Activated B cell treated with CpG ODN at 0.5 μM for 24 hours (primary cell): ENCODE results near the gene CUX1. TPM values are rescaled to one million over a fixed set of nuclear protein-coding genes. Genes with fewer than 3 reads are reported as not detected.

Source experiments
- ATAC-seq: fragments of 200-7000 bp; cut with Tn5 transposase; one replicate; pipeline ENCODE4 v1.10.0; 2021; ENCODE audit warnings: low read depth, mild to moderate bottlenecking, moderate library complexity
- CTCF ChIA-PET: fragments of 350-600 bp; sonication (Branson Sonifier 250); formaldehyde crosslinking; loops from one replicate; lab custom pipeline; 2021; ENCODE audit warnings: antibody characterized with exemption; lab: Charles Lee
- POLR2A ChIA-PET: fragments of 350-600 bp; sonication (Branson Sonifier 250); formaldehyde crosslinking; loops from one replicate; lab custom pipeline; 2021; ENCODE audit warnings: antibody characterized with exemption; lab: Charles Lee
- DNase-seq: peaks from one replicate; pipeline ENCODE4 v3.0.0; 2022
- H3K27ac Mint-ChIP-seq: one replicate; pipeline ENCODE4 v1.8.0; 2020; ENCODE audit warnings: mixed read lengths
- H3K27me3 Mint-ChIP-seq: one replicate; pipeline ENCODE4 v1.8.0; 2021; ENCODE audit warnings: mixed read lengths
- H3K36me3 Mint-ChIP-seq: one replicate; pipeline ENCODE4 v1.8.0; 2021; ENCODE audit warnings: low read depth, mixed read lengths
- H3K4me1 Mint-ChIP-seq: one replicate; pipeline ENCODE4 v1.8.0; 2021; ENCODE audit warnings: mixed read lengths
- H3K4me3 Mint-ChIP-seq: one replicate; pipeline ENCODE4 v1.8.0; 2020; ENCODE audit warnings: mild to moderate bottlenecking, mixed read lengths
- H3K9me3 Mint-ChIP-seq: one replicate; pipeline ENCODE4 v1.8.0; 2020; ENCODE audit warnings: mixed read lengths
- CTCF ChIP-seq: fragments of 200-600 bp; IDR thresholded peaks from one replicate; pipeline ENCODE4 v1.8.0; 2022; ENCODE audit warnings: antibody characterized with exemption, mild to moderate bottlenecking
- intact Hi-C: fragments of 100-400 bp; cut with micrococcal nuclease; formaldehyde crosslinking; loops from one replicate; pipeline ENCODE4 v1.15.1; 2024
- total RNA-seq: library from RNA; stranded (reverse); gene quantifications from 2 replicates; pipeline ENCODE4 v1.2.3, GENCODE V29; 2022

CUX1 gene
- total RNA-seq, 1 donor from 2014 or later = 61.7 TPM

DNA sequence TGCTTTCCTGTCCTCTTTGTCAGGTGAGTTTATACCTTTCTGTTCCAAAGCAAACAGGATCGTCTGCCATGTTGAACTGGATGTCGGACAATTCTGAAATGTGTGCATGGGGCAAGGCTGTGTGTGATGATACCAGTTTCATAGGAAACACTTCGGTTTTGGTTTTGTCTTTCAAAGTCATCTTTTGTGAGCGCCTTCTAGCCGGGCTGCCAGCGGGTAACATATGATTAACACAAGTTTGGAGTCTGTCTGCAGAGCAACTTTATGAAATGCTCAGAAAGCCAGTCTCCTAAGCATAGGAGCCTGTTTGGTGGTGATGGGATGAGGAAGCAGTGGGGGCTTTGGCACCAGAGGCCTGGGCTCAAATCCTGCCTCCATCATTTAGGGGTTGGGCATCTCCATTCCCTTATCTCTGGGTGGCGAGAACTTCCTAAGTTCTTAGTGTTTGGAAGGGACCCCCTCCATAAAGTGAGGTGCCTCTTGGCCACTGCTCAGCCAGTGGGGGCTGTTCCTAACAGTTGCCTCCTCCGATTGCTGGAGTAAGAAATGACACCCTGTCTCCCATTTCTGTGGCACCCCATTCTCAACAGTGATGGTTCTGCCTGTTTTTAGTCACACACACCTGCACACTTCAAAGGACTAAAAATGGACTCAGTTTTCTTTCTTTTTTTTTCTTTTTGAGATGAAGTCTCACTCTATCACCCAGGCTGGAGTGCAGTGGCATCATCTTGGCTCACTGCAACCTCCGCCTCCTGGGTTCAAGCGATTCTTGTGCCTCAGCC is 36.8 kb downstream of the CUX1 start:
- ChIA-PET CTCF (no interaction called here), POLR2A (no interaction called here)
- H3K36me3 Mint-ChIP-seq = peaks cover 4% of the 10 kb centered on the region
- peak overlapping the region; percentile 24 for H3K27ac Mint-ChIP-seq
- intact Hi-C loops = no loop called here
- H3K9me3 Mint-ChIP-seq = no peaks in the 10 kb centered on the region
- ATAC-seq = no peak
- H3K4me1 Mint-ChIP-seq = peaks cover 51% of the 10 kb centered on the region
- no peak for TF ChIP-seq CTCF
- no peak overlapping the region for H3K4me3 Mint-ChIP-seq
- H3K27me3 Mint-ChIP-seq = no peaks in the 10 kb centered on the region
- DNase-seq = no peak

DNA sequence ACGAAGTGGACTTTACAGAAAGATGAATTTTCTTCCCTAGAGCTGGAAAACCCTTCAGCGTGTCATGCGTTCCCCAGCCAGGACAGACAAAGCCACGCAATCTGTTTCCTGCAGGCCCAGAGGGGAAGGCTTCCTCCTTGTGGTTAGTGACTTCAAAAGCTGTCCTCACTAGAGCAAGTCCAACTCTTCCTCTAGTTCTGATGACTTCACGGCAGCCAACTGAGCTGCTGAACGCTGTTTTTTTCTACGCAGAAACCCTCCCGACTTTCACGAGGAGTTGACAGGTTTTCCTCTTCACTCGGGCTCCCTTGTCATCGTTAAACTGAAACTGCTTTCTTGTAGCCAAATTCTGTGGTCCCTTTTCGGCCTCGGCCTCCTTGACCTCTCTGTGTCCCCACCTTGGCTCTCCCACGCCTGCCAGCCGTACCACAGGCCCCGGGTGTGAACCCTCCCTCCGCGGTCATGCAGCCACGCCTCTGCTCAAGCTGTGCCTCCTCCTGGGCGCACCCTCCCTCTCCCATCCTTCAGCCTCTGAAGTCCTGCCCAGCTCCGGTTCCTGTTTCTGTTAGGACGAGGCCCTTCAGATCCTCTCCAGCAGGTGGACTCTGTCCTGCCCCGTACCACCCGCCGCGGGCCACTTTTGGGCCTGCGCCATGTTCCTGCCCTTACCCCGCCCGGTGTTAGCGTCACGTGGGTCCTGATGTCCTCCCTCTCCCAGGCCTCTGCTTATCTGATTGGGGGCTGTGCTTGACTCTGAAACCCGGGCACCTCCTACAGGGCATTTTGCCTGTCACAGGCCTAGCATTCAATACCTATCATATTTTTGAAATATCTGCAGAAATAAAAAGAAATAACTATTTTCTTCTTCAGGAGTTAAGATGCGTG is 39.3 kb downstream of the CUX1 start:
- H3K27ac Mint-ChIP-seq = peak overlapping the region; percentile 98
- no peaks in the 10 kb centered on the region for H3K27me3 Mint-ChIP-seq
- ChIA-PET CTCF (interaction anchor here (0.7 to 2.5 kb wide), 11 partner anchors 10 to 380 kb away, joined by 3 to 9 read pairs (median 3); no protein-coding TSS in a partner anchor), POLR2A (interaction anchor here (0.5 to 2.6 kb wide), 16 partner anchors 10 to 1685 kb away, joined by 3 to 18 read pairs (median 4); partner anchors contain the start of gene CUX1)
- peak; percentile 76 for DNase-seq
- peaks cover 3% of the 10 kb centered on the region for H3K36me3 Mint-ChIP-seq
- H3K9me3 Mint-ChIP-seq = no peaks in the 10 kb centered on the region
- no peak for TF ChIP-seq CTCF
- ATAC-seq = peak; percentile 86
- peak overlapping the region; percentile 92 for H3K4me3 Mint-ChIP-seq
- peaks cover 74% of the 10 kb centered on the region for H3K4me1 Mint-ChIP-seq
- intact Hi-C loops = loop anchor here (1.0 to 2.0 kb wide), 6 partner anchors 41 to 206 kb away; no protein-coding TSS in a partner anchor

GRCh38 chr7:101857358-101857811 is 40.0 kb downstream of the CUX1 start:
- H3K27ac Mint-ChIP-seq = peak overlapping the region; percentile 98
- H3K27me3 Mint-ChIP-seq = no peaks in the 10 kb centered on the region
- peaks cover 78% of the 10 kb centered on the region for H3K4me1 Mint-ChIP-seq
- intact Hi-C loops = loop anchor here (1.0 to 2.0 kb wide), 5 partner anchors 42 to 205 kb away; no protein-coding TSS in a partner anchor
- no peaks in the 10 kb centered on the region for H3K9me3 Mint-ChIP-seq
- ATAC-seq = peak; percentile 28
- H3K36me3 Mint-ChIP-seq = peaks cover 3% of the 10 kb centered on the region
- peak overlapping the region; percentile 92 for H3K4me3 Mint-ChIP-seq
- ChIA-PET POLR2A (interaction anchor here (0.5 to 2.6 kb wide), 13 partner anchors 11 to 1125 kb away, joined by 3 to 18 read pairs (median 5); partner anchors contain the start of gene CUX1), CTCF (interaction anchor here (0.9 to 2.5 kb wide), 7 partner anchors 9 to 380 kb away, joined by 3 to 9 read pairs (median 3); no protein-coding TSS in a partner anchor)
- no peak for DNase-seq
- TF ChIP-seq CTCF = no peak

- no peak for DNase-seq
- peak overlapping the region; percentile 98 for H3K27ac Mint-ChIP-seq
- H3K4me3 Mint-ChIP-seq = no peak overlapping the region
- ChIA-PET CTCF (interaction anchor here (1.2 to 2.5 kb wide), 3 partner anchors 8 to 132 kb away, joined by 3 to 9 read pairs (median 4); no protein-coding TSS in a partner anchor), POLR2A (interaction anchor here (0.5 to 2.3 kb wide), 5 partner anchors 12 to 372 kb away, joined by 3 to 7 read pairs (median 5); no protein-coding TSS in a partner anchor)
- no peaks in the 10 kb centered on the region for H3K9me3 Mint-ChIP-seq
- peaks cover 83% of the 10 kb centered on the region for H3K4me1 Mint-ChIP-seq
- no peak for TF ChIP-seq CTCF
- H3K27me3 Mint-ChIP-seq = no peaks in the 10 kb centered on the region
- no peak for ATAC-seq
- intact Hi-C loops = no loop called here
- peaks cover 3% of the 10 kb centered on the region for H3K36me3 Mint-ChIP-seq
Measured at GRCh38 chr7:101858437-101859385, 41.3 kb downstream of the CUX1 start.
